EH (cell line): ENCODE measurements around the gene PCDHGA3.
"Not testable (repeated sequence)": the region's sequence is repeated elsewhere in the genome, so short reads cannot be mapped to it uniquely, and the experiment has no call there.

ENCODE experiments used
- DNase-seq: peaks from one replicate; pipeline ENCODE4 v3.0.0-alpha.2; 2015; ENCODE audit warnings: low read depth

Gene PCDHGA3

DNA sequence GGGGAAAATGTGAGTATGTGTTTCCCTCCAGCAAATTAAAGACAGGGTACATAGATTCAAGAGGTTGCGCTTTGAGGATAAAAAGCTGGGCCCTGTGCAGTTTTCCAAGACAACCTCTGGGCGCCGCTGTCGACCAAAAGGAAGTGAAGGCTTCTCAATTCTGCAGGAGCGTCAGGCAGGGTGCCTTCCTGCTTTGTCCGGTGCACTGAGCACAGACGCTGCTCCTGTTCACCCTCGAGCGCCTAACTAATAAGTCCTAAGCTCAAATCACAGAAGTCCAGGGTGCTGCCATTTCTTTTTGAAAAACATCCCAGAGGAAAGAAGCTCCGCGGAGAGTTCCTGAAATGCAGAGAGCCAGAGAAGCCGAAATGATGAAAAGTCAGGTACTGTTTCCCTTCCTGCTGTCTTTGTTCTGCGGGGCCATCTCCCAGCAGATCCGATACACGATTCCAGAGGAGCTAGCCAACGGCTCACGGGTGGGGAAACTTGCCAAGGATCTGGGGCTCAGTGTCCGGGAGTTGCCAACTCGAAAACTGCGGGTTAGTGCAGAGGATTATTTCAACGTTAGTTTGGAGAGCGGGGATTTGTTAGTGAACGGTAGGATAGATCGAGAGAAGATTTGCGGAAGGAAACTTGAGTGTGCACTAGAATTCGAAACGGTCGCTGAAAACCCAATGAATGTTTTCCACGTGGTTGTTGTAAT lies 6.4 kb downstream of the PCDHGA3 start, which contains the start of gene PCDHGB1:
TSS of gene PCDHGB1 (plus strand) at position 183 of the 703 bp plus-strand sequence. CDS start at position 345, 162 bp downstream.
- DNase-seq, result peak; percentile 36

DNA sequence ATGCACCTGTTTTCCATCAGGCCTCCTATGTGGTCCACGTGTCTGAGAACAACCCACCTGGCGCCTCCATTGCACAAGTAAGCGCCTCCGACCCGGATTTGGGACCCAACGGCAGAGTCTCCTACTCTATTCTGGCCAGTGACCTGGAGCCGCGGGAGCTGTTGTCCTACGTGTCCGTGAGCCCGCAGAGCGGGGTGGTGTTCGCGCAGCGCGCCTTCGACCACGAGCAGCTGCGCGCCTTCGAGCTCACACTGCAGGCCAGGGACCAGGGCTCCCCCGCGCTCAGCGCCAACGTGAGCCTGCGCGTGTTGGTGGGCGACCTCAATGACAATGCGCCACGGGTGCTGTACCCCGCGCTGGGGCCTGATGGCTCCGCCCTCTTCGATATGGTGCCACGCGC lies 8.0 kb downstream of the PCDHGA3 start:
- DNase-seq, result no peak

DNA sequence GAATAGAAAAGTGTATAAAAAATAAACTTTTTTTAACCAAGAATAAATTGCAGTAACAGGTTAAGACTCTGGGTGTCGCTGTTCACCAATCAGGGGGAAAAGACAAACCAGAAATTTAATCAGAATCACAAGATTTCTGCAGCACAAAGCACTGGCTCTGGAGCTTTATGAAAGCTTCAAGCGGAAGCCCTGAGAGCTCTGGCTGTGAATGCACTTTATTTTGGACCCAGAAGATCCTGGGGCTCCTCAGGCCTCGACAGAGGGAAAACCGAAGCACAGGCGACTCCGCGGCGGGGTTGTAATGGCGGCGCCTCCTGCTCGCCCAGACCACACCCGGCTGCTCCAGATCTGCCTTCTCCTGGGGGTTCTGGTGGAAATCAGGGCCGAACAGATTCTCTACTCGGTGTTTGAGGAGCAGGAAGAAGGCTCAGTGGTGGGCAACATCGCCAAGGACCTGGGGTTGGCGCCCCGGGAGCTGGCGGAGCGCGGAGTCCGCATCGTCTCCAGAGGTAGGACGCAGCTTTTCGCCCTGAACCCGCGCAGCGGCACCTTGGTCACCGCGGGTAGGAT lies 11.4 kb downstream of the PCDHGA3 start, which contains the start of gene PCDHGA4:
TSS of gene PCDHGA4 (plus strand) at position 122 of the 570 bp plus-strand sequence. CDS start at position 209, 87 bp downstream.
- DNase-seq, result no peak

DNA sequence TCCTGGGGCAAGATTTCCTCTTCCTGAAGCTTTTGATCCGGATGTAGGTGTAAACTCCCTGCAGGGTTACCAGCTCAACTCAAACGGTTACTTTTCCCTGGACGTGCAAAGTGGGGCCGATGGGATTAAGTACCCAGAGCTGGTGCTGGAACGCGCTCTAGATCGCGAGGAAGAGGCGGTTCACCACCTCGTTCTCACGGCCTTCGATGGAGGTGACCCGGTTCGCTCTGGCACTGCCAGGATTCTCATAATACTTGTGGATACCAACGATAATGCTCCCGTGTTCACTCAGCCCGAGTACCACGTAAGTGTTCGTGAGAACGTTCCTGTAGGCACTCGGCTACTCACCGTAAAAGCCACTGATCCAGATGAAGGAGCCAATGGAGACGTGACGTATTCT lies 12.0 kb downstream of the PCDHGA3 start:
- no peak for DNase-seq

DNA sequence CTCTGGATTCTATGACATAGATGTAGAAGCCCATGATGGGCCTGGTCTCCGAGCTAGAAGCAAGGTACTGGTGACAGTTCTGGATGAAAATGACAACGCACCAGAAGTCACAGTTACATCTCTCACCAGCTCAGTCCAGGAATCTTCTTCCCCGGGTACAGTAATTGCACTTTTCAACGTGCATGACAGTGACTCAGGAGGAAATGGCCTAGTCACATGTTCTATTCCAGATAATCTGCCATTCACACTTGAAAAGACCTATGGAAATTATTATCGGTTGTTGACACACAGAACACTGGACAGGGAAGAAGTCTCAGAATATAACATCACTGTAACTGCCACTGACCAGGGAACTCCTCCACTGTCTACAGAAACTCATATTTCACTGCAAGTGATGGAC lies 12.5 kb downstream of the PCDHGA3 start:
- DNase-seq, result no peak

DNA sequence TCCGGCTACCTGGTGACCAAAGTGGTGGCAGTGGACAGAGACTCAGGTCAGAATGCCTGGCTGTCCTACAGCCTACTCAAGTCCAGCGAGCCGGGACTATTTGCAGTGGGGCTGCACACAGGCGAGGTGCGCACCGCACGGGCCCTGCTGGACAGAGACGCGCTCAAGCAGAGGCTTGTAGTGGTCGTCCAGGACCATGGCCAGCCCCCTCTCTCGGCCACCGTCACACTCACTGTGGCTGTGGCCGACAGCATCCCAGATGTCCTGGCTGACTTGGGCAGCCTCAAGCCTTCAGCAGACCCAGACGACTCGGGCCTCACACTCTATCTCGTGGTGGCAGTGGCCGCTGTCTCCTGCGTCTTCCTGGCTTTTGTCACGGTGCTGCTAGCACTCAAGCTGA lies 13.3 kb downstream of the PCDHGA3 start:
- no peak for DNase-seq

DNA sequence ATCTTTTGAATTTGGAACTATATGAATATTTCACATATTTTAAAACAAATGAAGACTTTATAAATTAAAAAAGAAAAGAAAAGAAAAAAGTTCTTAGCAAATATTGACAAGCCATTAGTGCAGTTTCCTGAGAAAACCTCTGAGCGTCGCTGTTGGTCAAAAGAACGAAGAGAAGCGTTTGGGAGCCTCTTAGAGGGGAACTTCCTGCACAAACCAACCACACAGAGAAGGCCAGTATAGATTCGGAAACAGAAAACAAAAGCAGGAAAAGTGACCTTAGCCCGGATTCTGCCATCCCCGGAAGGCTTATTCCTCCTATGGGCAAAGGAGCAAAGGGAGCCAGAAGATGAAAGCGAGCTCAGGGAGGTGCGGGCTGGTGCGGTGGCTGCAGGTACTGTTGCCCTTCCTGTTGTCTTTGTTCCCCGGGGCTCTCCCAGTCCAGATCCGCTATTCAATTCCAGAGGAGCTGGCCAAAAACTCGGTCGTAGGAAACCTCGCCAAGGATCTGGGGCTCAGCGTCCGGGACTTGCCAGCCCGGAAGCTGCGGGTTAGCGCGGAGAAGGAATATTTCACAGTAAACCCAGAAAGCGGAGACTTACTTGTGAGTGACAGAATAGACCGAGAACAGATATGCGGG lies 16.3 kb downstream of the PCDHGA3 start, which contains the start of gene PCDHGB2:
TSS of gene PCDHGB2 (plus strand) at position 205 of the 637 bp plus-strand sequence. CDS start at position 347, 142 bp downstream.
- peak; percentile 51 for DNase-seq

DNA sequence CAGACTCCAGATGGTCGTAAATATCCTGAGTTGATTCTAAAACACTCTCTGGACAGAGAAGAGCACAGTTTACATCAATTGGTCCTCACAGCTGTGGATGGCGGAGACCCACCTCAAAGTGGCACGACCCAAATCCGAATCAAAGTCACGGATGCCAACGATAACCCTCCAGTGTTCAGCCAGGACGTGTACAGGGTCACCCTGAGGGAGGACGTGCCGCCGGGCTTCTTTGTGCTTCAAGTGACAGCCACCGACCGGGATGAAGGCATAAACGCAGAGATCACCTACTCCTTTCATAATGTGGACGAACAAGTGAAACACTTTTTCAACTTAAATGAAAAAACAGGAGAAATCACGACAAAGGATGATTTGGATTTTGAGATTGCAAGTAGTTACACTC lies 17.1 kb downstream of the PCDHGA3 start:
- no peak for DNase-seq

DNA sequence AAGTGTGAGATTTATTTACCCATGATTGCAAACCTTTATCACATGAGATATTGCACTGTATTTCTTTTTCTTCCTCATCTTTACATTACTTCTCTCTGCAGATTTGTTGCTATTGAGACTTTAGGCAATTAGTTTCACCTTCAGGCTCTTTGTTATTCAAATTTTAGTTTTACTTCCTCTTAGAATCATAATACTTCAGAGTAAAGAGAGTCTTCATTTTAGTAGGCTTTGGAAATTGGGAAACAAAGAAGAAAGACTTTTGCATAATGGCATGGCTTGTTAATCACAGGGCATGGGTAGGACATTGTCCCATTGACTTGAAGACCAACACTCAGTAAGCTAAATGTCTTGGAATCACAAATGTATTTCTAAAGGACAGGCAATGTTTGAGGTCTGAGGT lies 19.1 kb downstream of the PCDHGA3 start:
- DNase-seq, result no peak

DNA sequence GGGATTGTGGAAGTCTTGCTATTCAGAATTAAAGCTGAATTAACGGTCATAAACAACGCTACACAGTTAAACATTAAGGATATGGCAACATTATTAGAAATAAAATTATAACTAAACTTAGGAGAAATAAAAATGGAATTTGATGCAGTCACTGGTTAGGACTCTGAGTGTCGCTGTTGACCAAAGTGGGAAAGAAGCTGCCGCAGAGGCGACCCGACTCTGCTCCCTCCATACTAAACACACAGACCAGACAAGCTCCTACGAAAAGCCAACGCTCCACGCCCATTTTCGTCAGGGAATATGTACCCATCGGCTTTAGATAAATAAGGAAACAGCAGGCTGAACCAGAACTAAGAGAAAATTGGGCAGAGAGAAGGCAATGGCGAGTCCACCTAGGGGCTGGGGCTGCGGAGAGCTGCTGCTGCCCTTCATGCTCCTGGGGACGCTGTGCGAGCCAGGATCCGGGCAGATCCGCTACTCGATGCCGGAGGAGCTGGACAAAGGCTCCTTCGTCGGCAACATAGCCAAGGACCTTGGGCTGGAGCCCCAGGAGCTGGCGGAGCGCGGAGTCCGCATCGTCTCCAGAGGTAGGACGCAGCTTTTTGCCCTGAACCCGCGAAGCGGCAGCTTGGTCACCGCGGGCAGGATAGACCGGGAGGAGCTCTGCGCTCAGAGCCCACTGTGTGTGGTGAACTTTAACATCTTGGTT lies 20.5 kb downstream of the PCDHGA3 start, which contains the start of gene PCDHGA5:
TSS of gene PCDHGA5 (plus strand) at position 211 of the 709 bp plus-strand sequence. CDS start at position 380, 169 bp downstream.
- DNase-seq, result peak; percentile 63

DNA sequence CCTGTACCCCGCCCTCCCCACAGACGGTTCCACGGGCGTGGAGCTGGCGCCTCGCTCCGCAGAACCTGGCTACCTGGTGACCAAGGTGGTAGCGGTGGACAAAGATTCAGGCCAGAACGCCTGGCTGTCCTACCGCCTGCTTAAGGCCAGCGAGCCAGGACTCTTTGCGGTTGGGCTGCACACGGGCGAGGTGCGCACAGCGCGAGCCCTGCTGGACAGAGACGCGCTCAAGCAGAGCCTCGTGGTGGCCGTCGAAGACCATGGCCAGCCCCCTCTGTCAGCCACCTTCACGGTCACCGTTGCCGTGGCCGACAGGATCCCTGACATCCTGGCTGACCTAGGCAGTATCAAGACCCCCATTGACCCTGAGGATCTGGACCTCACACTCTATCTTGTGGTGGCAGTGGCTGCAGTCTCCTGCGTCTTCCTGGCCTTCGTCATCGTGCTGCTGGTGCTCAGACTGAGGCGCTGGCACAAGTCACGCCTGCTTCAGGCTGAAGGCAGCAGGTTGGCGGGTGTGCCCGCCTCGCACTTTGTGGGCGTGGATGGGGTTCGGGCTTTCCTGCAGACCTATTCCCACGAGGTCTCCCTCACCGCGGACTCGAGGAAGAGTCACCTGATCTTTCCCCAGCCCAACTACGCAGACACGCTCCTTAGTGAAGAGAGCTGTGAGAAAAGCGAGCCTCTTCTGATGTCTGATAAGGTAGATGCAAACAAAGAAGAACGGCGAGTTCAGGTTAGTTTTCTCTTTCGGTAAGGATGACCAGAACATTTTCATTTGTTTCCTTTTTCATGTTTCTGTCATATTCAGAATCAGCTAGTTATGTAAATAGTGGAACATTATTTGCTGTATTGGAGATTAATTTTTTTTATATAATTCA lies 22.6 kb downstream of the PCDHGA3 start:
- DNase-seq, result no peak

DNA sequence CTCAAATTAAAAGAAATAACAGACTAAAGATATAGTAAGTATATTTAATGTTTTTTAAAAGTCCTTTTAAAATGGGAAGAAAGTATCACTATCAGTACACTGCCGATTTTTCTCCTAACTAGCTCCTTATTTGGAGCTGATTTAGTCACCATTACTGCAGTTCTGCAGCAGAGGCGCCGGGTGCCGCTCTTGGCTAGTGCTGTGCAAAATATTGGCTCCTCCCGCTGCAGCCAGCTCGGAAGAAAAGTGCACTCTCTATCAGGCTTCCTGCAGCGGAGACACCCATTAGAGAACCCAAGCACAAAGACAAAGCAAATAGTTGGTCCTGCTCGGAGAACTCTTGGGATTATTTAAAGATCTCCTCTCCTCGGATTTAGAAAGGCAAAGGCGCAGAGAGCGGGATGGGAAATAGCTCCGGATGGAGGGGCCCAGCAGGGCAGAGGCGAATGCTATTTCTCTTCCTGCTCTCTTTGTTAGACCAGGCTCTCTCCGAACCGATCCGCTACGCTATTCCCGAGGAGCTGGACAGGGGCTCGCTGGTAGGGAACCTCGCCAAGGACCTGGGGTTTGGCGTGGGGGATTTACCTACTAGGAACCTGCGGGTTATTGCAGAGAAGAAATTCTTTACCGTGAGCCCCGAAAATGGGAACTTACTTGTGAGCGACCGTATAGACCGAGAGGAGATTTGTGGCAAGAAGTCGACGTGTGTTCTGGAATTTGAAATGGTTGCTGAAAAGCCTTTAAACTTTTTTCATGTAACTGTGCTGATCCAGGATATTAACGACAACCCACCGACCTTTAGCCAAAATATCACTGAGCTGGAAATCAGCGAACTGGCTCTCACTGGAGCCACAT lies 26.6 kb downstream of the PCDHGA3 start, which contains the start of gene PCDHGB3:
TSS of gene PCDHGB3 (plus strand) at position 249 of the 855 bp plus-strand sequence. CDS start at position 402, 153 bp downstream.
- peak; percentile 79 for DNase-seq

DNA sequence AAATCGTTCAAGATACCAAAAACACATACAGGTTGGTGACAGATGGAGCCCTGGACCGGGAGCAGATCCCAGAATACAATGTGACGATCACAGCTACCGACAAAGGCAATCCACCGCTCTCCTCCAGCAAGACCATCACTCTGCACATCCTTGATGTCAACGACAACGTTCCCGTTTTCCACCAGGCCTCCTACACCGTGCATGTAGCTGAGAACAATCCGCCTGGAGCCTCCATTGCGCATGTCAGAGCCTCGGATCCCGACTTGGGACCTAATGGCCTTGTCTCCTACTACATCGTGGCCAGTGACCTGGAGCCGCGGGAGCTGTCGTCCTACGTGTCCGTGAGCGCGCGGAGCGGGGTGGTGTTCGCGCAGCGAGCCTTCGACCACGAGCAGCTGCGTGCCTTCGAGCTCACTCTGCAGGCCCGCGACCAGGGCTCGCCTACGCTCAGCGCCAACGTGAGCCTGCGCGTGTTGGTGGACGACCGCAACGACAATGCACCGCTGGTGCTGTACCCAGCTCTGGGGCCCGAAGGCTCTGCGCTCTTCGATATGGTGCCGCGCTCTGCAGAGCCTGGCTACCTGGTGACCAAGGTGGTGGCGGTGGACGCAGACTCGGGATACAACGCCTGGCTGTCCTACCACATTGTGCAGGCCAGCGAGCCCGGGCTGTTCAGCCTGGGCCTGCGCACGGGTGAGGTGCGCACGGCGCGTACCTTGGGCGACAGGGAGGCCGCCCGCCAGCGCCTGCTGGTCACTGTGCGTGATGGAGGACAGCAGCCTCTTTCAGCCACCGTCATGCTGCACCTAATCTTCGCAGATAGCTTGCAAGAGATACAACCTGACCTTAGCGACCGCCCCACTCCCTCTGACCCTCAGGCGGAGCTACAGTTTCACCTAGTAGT lies 28.2 kb downstream of the PCDHGA3 start:
- no peak for DNase-seq

DNA sequence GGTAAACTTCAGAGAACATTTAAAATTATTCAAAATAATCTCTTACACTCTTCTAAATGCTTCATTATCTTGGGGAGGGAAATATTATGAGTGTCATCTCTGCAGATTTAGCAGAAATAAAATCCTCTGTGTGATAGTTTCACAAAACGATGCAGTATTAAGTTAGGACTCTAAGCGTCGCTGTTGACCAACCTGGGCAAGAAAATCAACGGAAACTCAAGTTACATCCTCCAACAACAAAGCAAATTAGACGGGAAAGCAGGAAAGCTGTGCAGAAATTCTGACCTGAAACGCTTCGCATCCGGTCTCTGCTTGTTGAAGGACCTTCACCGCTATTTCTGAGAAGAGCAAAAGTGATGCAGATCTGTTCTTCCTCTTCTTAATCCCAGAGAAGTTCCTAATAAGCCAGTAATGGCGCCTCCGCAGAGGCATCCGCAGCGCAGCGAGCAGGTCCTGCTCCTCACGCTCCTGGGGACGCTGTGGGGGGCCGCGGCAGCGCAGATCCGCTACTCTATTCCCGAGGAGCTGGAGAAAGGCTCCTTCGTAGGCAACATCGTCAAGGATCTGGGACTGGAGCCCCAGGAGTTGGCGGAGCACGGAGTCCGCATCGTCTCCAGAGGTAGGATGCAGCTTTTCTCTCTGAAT lies 30.2 kb downstream of the PCDHGA3 start, which contains the start of gene PCDHGA6:
TSS of gene PCDHGA6 (plus strand) at position 219 of the 645 bp plus-strand sequence. CDS start at position 412, 193 bp downstream.
- DNase-seq, result peak; percentile 48

DNA sequence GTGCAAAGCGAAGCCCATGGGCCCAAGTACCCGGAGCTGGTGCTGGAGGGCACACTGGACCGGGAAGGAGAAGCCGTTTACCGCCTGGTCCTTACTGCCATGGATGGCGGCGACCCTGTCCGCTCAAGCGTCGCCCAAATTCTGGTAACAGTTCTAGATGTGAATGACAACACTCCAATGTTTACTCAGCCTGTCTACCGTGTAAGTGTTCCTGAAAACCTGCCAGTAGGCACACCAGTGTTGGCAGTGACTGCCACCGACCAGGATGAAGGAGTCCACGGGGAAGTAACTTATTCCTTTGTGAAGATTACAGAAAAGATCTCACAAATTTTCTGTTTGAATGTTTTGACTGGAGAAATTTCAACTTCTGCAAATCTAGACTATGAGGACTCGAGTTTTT lies 31.0 kb downstream of the PCDHGA3 start:
- DNase-seq, result no peak

DNA sequence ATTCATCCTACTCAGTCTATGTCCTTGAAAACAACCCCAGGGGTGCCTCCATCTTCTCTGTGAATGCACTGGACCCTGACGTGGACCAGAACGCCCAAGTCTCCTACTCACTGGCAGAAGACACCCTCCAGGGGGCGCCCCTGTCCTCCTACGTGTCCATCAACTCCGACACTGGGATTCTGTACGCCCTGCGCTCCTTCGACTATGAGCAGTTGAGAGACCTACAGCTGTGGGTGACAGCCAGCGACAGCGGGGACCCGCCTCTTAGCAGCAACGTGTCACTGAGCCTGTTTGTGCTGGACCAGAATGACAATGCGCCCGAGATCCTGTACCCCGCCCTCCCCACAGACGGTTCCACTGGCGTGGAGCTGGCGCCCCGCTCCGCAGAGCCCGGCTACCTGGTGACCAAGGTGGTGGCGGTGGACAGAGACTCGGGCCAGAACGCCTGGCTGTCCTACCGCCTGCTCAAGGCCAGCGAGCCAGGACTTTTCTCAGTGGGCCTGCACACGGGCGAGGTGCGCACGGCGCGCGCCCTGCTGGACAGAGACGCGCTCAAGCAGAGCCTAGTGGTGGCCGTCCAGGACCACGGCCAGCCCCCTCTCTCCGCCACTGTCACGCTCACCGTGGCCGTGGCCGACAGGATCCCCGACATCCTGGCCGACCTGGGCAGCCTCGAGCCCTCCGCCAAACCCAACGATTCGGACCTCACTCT lies 32.0 kb downstream of the PCDHGA3 start:
- DNase-seq, result not testable (repeated sequence)

DNA sequence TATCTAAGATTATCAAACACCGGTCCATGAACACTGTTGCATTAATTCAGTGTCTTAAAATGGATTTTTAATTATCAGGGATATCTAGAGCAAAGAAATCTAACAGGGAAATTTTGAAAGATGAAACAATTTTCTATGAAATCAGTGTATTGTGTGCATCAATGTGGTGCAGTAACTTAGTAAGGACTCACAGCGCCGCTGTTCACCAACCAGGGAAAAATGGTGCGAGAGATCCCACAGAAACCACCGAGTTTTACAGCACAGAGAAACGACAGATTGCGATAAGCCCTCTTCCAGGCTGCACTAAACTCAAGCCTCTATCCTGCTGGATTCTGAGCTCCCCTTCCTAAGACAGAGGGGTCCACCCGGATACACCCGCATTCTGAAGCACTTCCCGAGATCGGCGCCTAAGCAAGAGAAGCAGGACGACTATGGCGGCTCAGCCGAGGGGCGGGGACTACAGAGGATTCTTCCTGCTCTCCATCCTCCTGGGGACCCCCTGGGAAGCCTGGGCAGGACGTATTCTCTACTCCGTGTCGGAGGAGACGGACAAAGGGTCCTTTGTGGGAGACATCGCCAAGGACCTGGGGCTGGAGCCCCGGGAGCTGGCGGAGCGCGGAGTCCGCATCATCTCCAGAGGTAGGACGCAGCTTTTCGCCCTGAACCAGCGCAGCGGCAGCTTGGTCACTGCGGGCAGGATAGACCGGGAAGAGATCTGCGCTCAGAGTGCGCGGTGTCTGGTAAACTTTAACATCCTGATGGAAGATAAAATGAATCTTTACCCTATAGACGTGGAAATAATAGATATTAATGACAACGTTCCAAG lies 39.1 kb downstream of the PCDHGA3 start, which contains the start of gene PCDHGA7:
TSS of gene PCDHGA7 (plus strand) at position 274 of the 826 bp plus-strand sequence. CDS start at position 432, 158 bp downstream.
- DNase-seq, result peak; percentile 5
